Colon (tissue), 2 donors: ENCODE measurements around the gene RUNX3.

ENCODE experiments used
- FAIRE-seq: peaks from 2 replicates; lab custom pipeline; 2012; peaks lifted over from hg19 to GRCh38; lab: Jason Lieb, UNC
- donor health status: control.
- donor health status: control.

The RUNX3 gene

GRCh38 chr1:24928689-24929397 lies 1.2 kb downstream of the RUNX3 start:
- FAIRE-seq, result no peak

DNA sequence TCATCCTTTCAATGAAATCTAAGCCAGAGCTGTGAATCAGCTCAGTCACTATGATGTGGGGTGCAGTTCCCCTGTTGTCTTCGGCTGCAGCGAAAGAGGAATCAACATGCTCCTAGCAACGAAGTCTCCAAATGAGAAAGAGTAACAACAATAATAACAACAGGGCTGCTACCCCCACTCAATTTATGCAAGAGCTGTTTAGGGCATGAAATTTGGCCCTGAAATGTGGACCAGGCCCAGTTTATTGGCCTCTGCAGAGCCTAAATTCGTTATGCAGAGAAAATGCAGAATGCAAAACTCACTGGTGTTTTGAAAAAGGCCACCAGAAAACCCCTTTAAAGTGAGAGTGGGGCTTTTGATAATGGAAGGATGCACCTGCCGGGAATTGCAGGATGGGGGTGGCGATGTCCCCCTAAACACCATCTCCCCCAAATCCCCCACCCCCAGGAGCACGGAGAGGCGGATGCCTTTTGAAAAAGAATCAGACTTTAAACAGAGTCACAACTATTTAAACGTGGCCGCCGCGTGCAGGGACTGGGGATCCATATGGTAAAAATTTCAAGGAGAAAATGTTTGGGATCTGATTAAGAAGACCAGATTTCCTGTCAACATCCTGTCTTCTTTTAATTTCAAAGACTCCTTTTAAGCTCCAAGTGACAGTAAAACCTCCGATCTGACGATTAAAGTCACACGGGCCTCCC lies 1.9 kb downstream of the RUNX3 start:
- FAIRE-seq, result no peak

DNA sequence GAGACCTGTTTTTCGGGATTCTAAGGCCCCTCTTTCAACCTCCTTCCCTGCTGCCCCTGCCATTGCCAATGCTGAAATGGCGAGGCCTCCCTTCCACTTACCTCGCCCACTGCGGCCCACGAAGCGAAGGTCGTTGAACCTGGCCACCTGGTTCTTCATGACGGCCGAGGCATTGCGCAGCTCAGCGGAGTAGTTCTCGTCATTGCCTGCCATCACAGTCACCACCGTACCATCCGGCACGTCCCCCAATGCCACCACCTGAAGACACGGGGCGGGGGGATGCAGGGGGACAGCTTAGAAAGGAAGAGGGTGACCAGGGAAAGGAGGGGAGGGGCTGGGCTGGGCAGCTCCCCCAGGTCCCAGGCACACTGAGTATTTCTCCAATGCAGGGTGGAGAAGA lies 2.6 kb downstream of the RUNX3 start:
- no peak for FAIRE-seq

DNA sequence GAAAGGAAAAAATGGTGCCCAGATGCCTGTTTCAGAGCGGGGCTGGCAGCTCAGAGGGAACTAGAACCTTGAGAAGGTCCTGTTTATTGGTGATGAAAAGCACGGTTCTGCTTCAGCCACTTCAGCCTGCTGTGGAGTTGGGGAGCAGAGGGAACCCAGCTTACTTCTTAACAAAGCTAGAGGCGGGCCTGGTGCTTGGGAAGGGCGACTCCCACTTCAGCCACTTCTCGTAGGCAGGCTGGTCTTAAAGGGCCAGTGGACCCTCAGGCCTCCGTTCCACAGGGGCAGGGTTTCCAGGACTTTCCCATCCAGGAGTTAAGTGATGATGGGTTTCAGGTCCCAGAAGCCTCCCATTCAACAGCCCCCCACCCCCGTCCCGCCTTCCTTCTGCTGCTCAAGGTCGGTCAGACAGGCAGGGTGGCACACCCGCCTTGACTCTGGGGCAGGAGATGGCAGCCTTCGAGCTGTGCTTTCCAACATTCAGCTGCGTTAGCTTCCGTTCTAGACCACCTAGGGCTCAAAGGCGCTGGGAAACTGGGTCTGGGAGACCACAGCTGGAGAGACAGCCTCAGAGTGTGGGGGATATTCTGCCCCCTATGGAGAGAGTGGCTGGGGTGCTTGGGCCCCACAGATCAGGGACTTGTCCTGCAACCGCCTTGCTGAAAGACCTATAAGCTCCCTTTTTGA lies 3.4 kb downstream of the RUNX3 start:
- no peak for FAIRE-seq

GRCh38 chr1:24925963-24926362 lies 4.1 kb downstream of the RUNX3 start:
- FAIRE-seq, result no peak

GRCh38 chr1:24925082-24925779 lies 4.8 kb downstream of the RUNX3 start:
- FAIRE-seq, result no peak

GRCh38 chr1:24923485-24924113 lies 6.5 kb downstream of the RUNX3 start:
- FAIRE-seq, result no peak

DNA sequence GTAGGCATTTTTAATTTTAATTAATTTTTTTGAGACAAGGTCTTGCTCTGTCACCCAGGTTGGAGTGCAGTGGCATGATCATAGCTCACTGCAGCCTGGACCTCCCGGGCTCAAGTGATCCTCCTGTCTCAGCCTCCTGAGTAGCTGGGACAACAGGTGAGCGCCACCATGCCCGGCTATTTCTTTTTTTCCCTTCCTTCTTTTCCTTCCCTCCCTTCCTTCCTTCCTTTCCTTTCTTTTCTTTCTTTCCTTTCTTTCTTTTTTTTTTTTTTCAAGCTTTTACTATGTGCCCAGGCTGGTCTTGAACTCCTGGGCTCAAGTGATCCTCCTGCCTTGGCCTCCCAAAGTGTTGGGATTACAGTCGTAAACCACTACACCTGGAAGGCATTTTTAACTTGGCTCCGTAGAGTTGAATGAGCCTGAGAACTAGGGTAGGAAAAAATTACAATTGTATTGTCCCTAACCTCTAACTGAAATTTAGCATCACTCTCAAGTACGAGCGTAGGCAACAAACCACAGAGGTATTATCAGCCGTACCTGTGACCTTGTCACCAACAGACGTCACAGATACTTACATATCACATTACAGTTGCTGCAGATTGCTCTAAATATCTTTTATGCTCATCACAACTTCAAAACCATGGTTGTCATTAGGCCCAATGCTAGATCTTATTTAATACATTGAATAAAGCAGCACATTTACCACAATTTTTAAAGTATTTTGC lies 8.0 kb downstream of the RUNX3 start:
- no peak for FAIRE-seq

DNA sequence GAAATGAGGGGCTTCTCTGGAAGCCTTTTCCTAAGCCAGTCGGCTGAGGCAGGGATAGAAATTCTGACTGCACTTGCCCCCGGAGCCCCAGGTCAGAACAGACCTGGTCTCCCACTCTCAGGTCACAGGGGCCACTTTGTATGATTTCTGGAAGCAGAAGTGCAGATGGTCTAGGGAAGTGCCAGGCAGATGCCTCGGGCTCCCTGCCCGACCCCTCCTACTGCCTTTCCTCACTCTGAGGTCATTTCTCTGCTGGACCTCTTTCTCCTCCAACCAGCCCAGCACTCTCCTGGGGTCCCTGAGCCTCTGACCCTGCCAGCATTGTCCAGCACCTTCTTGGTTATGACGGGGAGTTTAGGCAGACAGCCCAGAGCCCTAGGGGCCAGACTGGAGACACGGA lies 8.7 kb downstream of the RUNX3 start:
- no peak for FAIRE-seq

DNA sequence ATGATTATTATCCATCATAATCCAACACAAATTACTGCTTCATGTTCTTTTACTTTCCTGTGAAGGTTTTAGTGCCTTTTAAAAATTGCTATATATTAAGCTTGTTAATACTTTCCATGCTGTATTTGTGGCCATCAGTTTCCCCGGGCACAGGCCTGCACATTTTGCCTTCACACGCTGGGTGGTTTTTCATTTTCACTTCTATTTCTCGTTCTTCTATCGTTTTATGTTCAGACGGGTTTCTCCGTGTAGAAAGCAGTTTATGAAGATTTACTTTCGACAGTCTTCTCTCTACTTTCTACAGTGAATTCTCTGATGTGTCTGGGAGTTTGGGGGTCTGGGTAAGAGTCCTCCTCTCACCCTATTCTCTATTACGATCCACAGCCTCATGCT lies 9.5 kb downstream of the RUNX3 start:
- no peak for FAIRE-seq

DNA sequence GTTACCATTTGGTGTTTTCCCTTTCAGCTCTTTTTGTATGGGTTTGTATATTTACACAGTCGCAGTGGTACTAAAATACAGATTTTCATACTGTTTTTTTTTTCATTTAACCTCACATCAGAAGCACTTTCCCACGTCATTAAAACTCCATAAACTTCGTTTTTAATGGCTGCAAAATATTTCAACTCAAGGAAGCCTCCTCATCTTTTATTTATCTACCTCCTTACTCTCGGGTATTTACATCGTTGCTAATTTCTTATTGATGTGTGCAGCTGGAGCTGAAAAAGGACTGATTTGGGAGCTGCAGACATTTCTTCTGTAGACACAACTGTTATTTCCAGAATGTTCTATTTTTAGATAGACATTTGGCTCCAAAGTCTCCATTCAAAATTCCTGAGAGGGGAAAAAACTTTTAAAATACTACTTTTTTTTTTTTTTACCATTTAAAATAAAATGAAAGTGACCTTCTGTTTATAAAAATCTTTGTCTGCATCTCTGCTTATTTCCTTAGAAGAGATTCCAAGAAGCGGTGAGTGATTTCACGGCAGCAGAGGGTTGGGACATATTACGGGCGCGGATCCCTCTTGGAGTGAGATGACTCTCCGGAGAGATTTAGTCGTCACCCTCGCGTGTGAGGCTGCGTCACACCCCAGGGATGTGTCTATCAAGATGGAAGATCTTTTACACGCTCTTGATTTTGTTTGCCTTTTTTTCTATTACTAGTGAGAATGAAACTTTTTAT lies 10.1 kb downstream of the RUNX3 start:
- no peak for FAIRE-seq

- FAIRE-seq, result no peak
Observed at GRCh38 chr1:24918995-24919605, 11.0 kb downstream of the RUNX3 start.

DNA sequence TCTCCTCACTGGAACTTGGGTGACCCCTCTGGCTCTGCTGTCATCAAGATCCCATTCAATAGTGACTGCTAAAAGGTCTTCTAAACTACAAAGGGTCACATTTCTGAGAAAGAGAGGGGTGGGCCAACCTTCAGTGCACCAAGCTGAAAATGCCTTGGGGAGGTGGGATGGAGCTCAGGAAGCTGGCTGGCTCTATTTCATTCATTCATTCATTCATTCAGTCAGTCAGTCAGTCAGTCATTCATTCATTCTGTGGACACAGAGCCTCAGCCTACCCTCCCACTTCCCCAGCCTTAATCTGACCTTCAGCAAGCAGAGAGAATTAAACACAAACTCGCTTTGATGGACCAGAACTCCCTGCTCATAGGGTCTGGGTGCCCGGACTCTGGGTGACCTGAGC lies 11.7 kb downstream of the RUNX3 start:
- no peak for FAIRE-seq

GRCh38 chr1:24917327-24918074 lies 12.6 kb downstream of the RUNX3 start:
- no peak for FAIRE-seq

GRCh38 chr1:24915816-24916602 lies 14.1 kb downstream of the RUNX3 start:
- FAIRE-seq, result no peak

GRCh38 chr1:24914226-24915069 lies 15.6 kb downstream of the RUNX3 start:
- no peak for FAIRE-seq

- no peak for FAIRE-seq
Observed at GRCh38 chr1:24913616-24914225, 16.4 kb downstream of the RUNX3 start.

DNA sequence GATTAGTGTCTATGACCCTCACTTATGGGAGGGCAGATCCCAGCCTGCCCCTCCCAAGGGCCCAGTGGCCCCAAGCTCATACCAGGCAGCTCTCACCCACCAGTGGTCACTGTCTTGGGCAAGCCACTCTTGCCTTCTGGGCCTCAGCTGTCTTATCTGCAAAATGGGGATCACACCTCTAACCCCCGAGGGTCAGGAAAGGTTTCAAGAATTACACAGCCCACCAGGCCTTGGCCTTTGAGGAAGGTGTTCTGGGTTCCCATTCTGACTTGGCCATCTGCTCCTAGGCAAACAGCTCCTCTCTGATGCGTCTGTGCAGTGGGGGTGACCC lies 16.8 kb downstream of the RUNX3 start:
- no peak for FAIRE-seq
